Natural killer cell treated with Interleukin-12 subunit alpha and Interleukin-12 subunit beta and Interleukin-15 and Interleukin-18, amount 100 ng/mL, for 72 hours (primary cell): ENCODE measurements around the gene PARS2. TPM values are rescaled to one million over a fixed set of nuclear protein-coding genes. Genes with fewer than 3 reads are reported as not detected.
"Not testable (repeated sequence)": the region's sequence is repeated elsewhere in the genome, so short reads cannot be mapped to it uniquely, and the experiment has no call there.

Experiments used
- ATAC-seq, 2 donors: fragments of 150-1000 bp; cut with Tn5 transposase in 1 of 2; sonication (Bioruptor Pico), chemical (Tn5 transposase) in 1 of 2; 2 replicates each; pipeline ENCODE4 v1.10.0; 2021
- DNase-seq: peaks from one replicate; pipeline ENCODE4 v3.0.0; 2022; ENCODE audit warnings: low spot score
- H3K27ac Mint-ChIP-seq, 2 donors: 1 replicate in 1 of 2; 2 replicates in 1 of 2; pipeline ENCODE4 v1.8.0; 2022; ENCODE audit warnings: mixed read lengths in 2 of 2, mild to moderate bottlenecking in 1 of 2, moderate library complexity in 1 of 2
- H3K27me3 Mint-ChIP-seq, 2 donors: 1 replicate in 1 of 2; 2 replicates in 1 of 2; pipeline ENCODE4 v1.8.0; 2022; ENCODE audit warnings: mixed read lengths in 2 of 2
- H3K36me3 Mint-ChIP-seq: one replicate; pipeline ENCODE4 v1.8.0; 2022; ENCODE audit warnings: mixed read lengths
- H3K4me1 Mint-ChIP-seq, 2 donors: 1 replicate in 1 of 2; 2 replicates in 1 of 2; pipeline ENCODE4 v1.8.0; 2022; ENCODE audit warnings: low read depth in 2 of 2, mixed read lengths in 2 of 2, mild to moderate bottlenecking in 1 of 2
- H3K4me3 Mint-ChIP-seq: one replicate; pipeline ENCODE4 v1.8.0; 2022; ENCODE audit warnings: mixed read lengths
- H3K9me3 Mint-ChIP-seq: 2 replicates; pipeline ENCODE4 v1.8.0; 2022; ENCODE audit warnings: mixed read lengths
- total RNA-seq, 2 donors: library from RNA; stranded (reverse); gene quantifications; one replicate each; pipeline ENCODE4 v1.2.3, GENCODE V29; 2022

Gene PARS2
- total RNA-seq, 2 donors from 2014 or later = 4.6 to 4.9 TPM

- DNase-seq, H3K36me3 Mint-ChIP-seq, H3K27me3 Mint-ChIP-seq, ATAC-seq, H3K27ac Mint-ChIP-seq, H3K4me3 Mint-ChIP-seq, H3K9me3 Mint-ChIP-seq: not testable (repeated sequence)
- peaks cover 0 to 15% of the 10 kb centered on the region in 2 donors for H3K4me1 Mint-ChIP-seq
Observed at GRCh38 chr1:54775828-54776721, 11.8 kb upstream of the PARS2 start.

GRCh38 chr1:54774820-54775498 is 10.6 kb upstream of the PARS2 start:
- Mint-ChIP-seq H3K4me3 (no peak overlapping the region), H3K9me3 (no peaks in the 10 kb centered on the region), H3K27me3 (no peaks in the 10 kb centered on the region), H3K27ac (peak overlapping the region in 1 of 2 donors; percentile 4), H3K4me1 (peaks cover 0 to 15% of the 10 kb centered on the region in 2 donors), H3K36me3 (no peaks in the 10 kb centered on the region)
- ATAC-seq (no peak), DNase-seq (no peak)

- no peaks in the 10 kb centered on the region for H3K36me3 Mint-ChIP-seq
- no peak overlapping the region for H3K27ac Mint-ChIP-seq
- no peaks in the 10 kb centered on the region for H3K27me3 Mint-ChIP-seq
- no peak for DNase-seq
- peaks cover 3 to 7% of the 10 kb centered on the region in 2 donors for H3K4me1 Mint-ChIP-seq
- H3K9me3 Mint-ChIP-seq = no peaks in the 10 kb centered on the region
- no peak overlapping the region for H3K4me3 Mint-ChIP-seq
- no peak for ATAC-seq
Observed at GRCh38 chr1:54772951-54773350, 8.6 kb upstream of the PARS2 start.

- no peaks in the 10 kb centered on the region for H3K36me3 Mint-ChIP-seq
- H3K27ac Mint-ChIP-seq = peak overlapping the region; percentile 29 to 87
- peaks cover 20 to 29% of the 10 kb centered on the region in 2 donors for H3K4me1 Mint-ChIP-seq
- no peak overlapping the region for H3K4me3 Mint-ChIP-seq
- ATAC-seq (no peak), DNase-seq (no peak)
- H3K9me3 Mint-ChIP-seq = no peaks in the 10 kb centered on the region
- no peaks in the 10 kb centered on the region for H3K27me3 Mint-ChIP-seq
Observed at GRCh38 chr1:54768093-54768492, 3.8 kb upstream of the PARS2 start.

- ATAC-seq (no peak), DNase-seq (no peak)
- H3K4me1 Mint-ChIP-seq = peaks cover 24 to 33% of the 10 kb centered on the region in 2 donors
- H3K9me3 Mint-ChIP-seq = no peaks in the 10 kb centered on the region
- H3K4me3 Mint-ChIP-seq = peak overlapping the region; percentile 13
- no peaks in the 10 kb centered on the region for H3K36me3 Mint-ChIP-seq
- H3K27ac Mint-ChIP-seq = peak overlapping the region; percentile 29 to 87
- no peaks in the 10 kb centered on the region for H3K27me3 Mint-ChIP-seq
Observed at GRCh38 chr1:54767526-54767925, 3.2 kb upstream of the PARS2 start.

- H3K9me3 Mint-ChIP-seq = no peaks in the 10 kb centered on the region
Observed at GRCh38 chr1:54766726-54767125, 2.4 kb upstream of the PARS2 start.

GRCh38 chr1:54764922-54765561 is 719 bp upstream of the PARS2 start:
- Mint-ChIP-seq H3K36me3 (no peaks in the 10 kb centered on the region), H3K4me3 (peak overlapping the region; percentile 91), H3K9me3 (no peaks in the 10 kb centered on the region), H3K27me3 (no peaks in the 10 kb centered on the region), H3K4me1 (peaks cover 30 to 33% of the 10 kb centered on the region in 2 donors), H3K27ac (peak overlapping the region; percentile 83 to 98)
- ATAC-seq = no peak
- DNase-seq = no peak

More at GRCh38 chr1:54766726-54767125, 2.4 kb upstream of the PARS2 start:
- peaks cover 24 to 33% of the 10 kb centered on the region in 2 donors for H3K4me1 Mint-ChIP-seq
- DNase-seq (no peak), ATAC-seq (no peak)
- no peaks in the 10 kb centered on the region for H3K36me3 Mint-ChIP-seq
- no peak overlapping the region for H3K4me3 Mint-ChIP-seq
- H3K27ac Mint-ChIP-seq = peak overlapping the region; percentile 29 to 87
- no peaks in the 10 kb centered on the region for H3K27me3 Mint-ChIP-seq

- no peaks in the 10 kb centered on the region for H3K36me3 Mint-ChIP-seq
- peak overlapping the region; percentile 91 for H3K4me3 Mint-ChIP-seq
- no peaks in the 10 kb centered on the region for H3K27me3 Mint-ChIP-seq
- ATAC-seq (no peak), DNase-seq (no peak)
- H3K27ac Mint-ChIP-seq = peak overlapping the region; percentile 83 to 98
- H3K9me3 Mint-ChIP-seq = no peaks in the 10 kb centered on the region
- H3K4me1 Mint-ChIP-seq = peaks cover 30 to 33% of the 10 kb centered on the region in 2 donors
Observed at GRCh38 chr1:54763816-54764132, 549 bp downstream of the PARS2 start.

- Mint-ChIP-seq H3K9me3 (no peaks in the 10 kb centered on the region), H3K36me3 (no peaks in the 10 kb centered on the region), H3K4me1 (peaks cover 9 to 15% of the 10 kb centered on the region in 2 donors), H3K4me3 (no peak overlapping the region), H3K27ac (no peak overlapping the region), H3K27me3 (no peaks in the 10 kb centered on the region)
- no peak for DNase-seq
- ATAC-seq = no peak
Observed at GRCh38 chr1:54758678-54759348, 5.5 kb downstream of the PARS2 start.

- peaks cover under 1 to 12% of the 10 kb centered on the region in 2 donors for H3K4me1 Mint-ChIP-seq
- H3K27me3 Mint-ChIP-seq = no peaks in the 10 kb centered on the region
- no peak overlapping the region for H3K27ac Mint-ChIP-seq
- H3K4me3 Mint-ChIP-seq = no peak overlapping the region
- no peak for ATAC-seq
- H3K9me3 Mint-ChIP-seq = no peaks in the 10 kb centered on the region
- no peaks in the 10 kb centered on the region for H3K36me3 Mint-ChIP-seq
- DNase-seq = no peak
Observed at GRCh38 chr1:54757833-54758232, 6.5 kb downstream of the PARS2 start.

- peaks cover 0 to 4% of the 10 kb centered on the region in 2 donors for H3K4me1 Mint-ChIP-seq
- no peak overlapping the region for H3K27ac Mint-ChIP-seq
- H3K4me3 Mint-ChIP-seq = no peak overlapping the region
- DNase-seq = peak; percentile 56
- no peaks in the 10 kb centered on the region for H3K27me3 Mint-ChIP-seq
- H3K9me3 Mint-ChIP-seq = no peaks in the 10 kb centered on the region
- H3K36me3 Mint-ChIP-seq = no peaks in the 10 kb centered on the region
- peak in 1 of 2 donors; percentile 22 for ATAC-seq
Observed at GRCh38 chr1:54754486-54755285, 9.6 kb downstream of the PARS2 start.

GRCh38 chr1:54754045-54754444 is 10.3 kb downstream of the PARS2 start:
- Mint-ChIP-seq H3K36me3 (no peaks in the 10 kb centered on the region), H3K27ac (no peak overlapping the region), H3K27me3 (no peaks in the 10 kb centered on the region), H3K4me1 (peaks cover 0 to 4% of the 10 kb centered on the region in 2 donors), H3K4me3 (no peak overlapping the region), H3K9me3 (no peaks in the 10 kb centered on the region)
- no peak for ATAC-seq
- DNase-seq = peak; percentile 60

- Mint-ChIP-seq H3K4me3 (no peak overlapping the region), H3K9me3 (no peaks in the 10 kb centered on the region), H3K4me1 (peaks cover 0 to 4% of the 10 kb centered on the region in 2 donors), H3K36me3 (no peaks in the 10 kb centered on the region), H3K27me3 (no peaks in the 10 kb centered on the region), H3K27ac (no peak overlapping the region)
- DNase-seq = no peak
- no peak for ATAC-seq
Observed at GRCh38 chr1:54751426-54751825, 12.9 kb downstream of the PARS2 start.
